Superior temporal gyrus (tissue), 1 donor: ENCODE results near the gene TACR2.

Experiments
- DNase-seq: peaks from one replicate; pipeline ENCODE4 v3.0.0-alpha.2; 2016; ENCODE audit errors: extremely low spot score

TACR2 gene

DNA sequence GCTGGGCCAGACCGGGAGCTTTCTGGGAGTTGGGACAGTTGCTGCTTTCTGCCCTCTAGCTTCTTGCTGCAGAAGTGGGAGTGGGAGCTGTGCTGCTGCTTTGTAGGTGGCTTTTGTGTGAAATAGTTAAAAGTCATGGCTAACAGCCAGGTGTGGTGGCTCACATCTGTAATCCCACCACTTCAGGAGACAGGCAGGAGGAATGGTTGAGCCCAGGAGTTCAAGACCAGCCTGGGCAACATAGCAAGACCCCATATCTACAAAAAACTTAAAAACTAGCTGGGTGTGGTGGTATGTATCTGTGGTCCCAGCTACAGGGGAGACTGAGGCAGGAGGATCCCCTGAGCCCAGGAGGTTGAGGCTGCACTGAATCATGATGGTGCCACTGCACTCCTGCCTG is 13.7 kb downstream of the TACR2 start:
- no peak for DNase-seq

DNA sequence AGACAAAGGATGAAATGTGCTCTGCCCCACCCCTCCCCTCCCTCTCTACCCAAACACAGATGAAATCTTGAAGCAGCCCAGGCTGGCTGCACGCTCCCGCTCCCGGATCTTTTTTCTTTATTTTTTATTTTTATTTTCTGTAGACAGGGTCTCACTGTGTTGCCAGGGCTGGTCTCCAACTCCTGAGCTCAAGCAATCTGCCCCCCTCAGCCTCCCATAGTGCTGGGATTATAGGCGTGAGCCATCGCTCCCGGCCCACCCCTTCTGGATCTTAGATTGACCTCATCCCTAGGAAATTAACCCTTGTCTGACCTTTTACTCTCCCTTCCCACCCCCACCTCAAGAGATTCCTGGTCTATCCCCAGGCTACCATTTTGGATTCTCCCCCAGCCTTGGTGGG is 14.3 kb downstream of the TACR2 start:
- no peak for DNase-seq

DNA sequence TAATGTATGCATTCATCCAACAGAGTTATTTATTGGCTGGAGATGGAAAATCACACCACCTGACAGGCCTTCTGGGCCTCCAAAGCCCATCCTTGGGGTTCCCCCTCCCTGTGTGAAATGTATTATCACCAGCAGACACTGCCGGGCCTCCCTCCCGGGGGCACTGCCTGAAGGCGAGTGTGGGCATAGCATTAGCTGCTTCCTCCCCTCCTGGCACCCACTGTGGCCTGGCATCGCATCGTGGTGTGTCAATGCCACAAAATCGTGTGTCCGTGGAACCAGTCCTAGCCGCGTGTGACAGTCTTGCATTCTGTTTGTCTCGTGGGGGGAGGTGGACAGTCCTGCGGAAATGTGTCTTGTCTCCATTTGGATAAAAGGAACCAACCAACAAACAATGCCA is 15.3 kb downstream of the TACR2 start:
- DNase-seq = no peak

DNA sequence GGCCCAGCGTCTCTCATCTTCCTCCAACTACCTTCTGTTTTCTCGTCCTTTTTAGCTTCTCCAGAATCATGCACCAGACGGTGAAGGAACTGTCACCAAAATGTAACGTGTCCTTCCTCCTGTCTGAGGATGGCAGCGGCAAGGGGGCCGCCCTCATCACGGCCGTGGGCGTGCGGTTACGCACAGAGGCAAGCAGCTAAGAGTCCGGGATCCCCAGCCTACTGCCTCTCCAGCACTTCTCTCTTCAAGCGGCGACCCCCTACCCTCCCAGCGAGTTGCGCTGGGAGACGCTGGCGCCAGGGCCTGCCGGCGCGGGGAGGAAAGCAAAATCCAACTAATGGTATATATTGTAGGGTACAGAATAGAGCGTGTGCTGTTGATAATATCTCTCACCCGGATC is 15.8 kb downstream of the TACR2 start:
- no peak for DNase-seq

DNA sequence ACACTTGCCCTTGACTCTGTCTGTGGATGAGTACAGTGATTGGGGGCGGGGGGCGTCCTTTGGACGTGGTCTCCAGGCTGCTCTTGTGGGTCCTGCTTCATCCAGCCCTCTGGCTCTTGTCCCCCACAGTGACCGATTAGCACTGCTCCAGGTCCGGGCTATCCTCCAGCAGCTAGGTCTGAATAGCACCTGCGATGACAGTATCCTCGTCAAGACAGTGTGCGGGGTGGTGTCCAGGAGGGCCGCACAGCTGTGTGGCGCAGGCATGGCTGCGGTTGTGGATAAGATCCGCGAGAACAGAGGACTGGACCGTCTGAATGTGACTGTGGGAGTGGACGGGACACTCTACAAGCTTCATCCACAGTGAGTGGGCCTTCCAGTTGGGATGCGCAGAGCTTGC is 18.3 kb downstream of the TACR2 start:
- no peak for DNase-seq

DNA sequence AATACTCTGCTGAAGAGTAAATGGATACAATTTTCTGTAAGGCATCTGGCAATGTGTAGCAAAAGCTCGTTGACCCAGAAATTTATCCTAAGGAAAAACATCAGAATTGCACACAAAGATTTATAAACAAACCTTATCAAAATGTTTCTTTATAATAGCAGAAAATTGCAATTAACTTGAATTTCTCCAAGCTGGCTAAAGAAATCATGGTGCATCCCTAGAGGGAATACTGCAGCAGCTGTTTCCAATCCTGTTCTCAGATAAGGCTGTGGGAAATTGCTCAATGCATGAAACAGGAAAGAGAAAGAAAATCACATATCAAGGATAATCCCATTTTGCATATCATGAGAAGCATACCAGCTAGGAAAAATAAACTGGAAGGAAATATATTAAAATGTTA is 18.7 kb downstream of the TACR2 start:
- DNase-seq = no peak

DNA sequence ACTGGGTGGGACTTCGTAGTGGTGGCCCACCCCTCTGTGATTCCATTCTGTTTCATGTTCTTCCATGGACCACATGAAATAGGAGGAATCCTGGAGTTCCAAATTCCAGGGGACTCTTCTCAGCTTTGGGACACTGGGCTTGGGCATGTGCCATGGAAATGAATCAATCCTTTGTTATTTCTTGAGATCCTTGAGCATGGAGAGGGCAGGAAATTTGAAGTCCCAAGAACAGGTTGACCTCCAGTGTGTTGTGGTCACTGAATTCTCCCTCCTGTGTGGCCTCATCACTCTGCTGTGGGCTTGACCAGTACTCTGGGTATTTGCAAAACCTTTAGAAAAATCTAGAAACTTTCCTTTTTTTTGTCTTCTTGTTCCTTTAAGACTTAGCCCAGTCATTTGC is 22.7 kb downstream of the TACR2 start:
- no peak for DNase-seq

DNA sequence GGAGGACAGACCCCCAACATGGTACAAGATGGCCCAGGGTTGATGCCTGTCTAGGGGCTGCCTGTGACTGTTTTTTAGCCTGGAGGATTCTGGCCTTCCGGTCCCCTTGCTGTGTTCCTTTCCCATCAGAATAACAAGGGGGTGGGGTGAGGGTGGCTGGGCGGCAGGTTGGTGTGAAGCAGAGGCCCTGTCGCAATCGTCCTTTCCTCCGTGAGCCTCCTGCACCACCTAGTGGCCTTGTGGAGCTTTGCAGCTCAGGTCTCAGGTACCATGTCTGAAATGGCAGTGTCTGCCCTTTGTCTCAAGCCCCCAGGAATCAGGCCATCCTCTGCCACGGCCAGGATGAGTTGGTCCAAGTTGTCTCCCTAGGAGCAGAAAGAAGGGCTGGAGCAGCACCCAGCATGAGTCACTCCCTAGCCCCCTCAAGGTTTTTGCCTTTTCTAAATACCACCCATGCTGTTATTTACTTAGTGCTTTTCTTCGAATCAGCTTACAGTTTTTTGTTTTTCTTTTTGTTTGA is 24.2 kb downstream of the TACR2 start:
- peak; percentile 90 for DNase-seq

DNA sequence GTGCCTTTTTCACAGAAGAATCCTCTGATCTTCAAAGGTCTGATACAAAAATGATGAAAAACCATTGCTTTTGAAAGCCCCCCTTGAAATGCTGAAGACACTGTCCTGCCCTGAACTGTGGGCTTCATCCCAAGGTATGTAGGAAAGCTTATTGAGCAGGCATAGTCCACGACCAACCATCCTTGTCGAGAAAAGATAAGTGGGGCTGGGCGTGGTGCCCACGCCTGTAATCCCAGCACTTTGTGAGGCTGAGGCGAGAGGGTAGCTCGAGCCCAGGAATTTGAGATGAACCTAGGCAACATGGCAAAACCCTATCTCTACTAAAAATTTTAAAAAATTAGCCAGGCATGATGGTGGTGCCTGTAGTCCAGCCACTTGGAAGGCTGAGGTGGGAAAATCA is 25.6 kb downstream of the TACR2 start:
- DNase-seq = no peak

DNA sequence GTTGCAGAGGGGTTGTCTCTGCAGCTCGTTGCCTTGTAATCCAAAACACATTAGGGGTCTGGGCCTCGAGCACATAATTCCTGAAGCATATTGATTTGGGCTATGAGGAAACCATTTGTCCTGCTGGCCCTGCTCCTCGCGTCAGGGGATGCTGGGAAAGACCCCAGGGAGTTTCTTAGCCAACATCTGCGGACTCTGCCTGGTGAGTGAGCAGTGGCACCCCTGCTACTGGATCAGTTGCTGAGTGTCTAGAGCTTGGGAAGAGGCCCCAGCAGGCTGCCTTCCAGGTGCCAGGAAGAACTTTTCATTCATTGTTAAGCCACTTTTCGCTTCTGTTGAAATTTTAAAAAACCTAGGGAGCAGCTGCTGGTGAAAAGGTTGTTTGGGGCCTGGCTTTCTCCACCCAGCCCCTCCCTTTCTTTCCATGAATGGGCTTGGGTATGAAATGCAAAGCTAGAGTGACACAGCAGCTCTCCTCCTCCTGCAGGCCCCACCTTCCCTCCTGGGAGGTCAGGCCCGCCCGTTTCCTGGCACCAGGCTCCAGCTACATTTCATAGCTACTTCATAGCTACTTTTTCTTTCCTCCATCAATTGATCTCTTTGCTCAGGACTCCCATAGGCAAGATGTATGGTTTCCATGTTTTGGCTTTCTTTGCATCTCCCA is 26.8 kb downstream of the TACR2 start:
- no peak for DNase-seq

DNA sequence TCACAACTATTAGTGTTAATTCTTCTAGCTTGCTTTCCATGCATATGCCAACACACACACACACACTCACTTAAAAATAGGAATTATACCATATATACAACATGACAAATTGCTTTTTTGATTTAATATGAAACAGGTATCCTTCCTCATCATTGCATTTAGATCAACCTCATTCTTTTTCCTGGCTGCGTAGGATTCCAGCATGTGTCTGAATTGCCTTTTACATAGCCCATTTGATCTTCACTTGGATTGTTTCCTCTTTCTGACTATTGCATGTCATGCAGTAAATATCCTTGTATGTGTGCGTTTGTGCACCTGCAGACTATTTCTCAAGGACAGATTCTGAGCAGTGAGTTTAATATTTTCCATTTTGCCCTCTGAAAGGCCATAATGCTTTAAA is 28.2 kb downstream of the TACR2 start:
- DNase-seq = no peak

DNA sequence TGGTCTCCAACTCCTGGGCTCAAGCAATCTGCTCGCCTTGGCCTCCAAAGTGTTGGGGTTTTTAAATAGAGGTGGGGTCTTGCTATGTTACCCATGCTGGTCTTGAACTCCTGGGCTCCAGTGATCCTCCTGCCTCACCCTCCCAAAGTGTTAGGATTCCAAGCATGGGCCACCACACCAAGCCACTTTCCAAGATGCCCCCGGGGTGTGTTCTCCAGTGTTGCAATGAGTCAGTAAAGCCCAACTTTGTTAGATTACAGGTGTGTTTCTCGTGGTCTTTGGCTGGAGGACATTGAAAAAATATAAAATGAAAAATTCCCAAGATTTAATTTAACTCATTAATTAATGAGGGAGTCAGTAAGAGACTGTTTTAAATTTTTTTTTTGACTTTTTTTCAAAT is 29.2 kb downstream of the TACR2 start:
- no peak for DNase-seq

DNA sequence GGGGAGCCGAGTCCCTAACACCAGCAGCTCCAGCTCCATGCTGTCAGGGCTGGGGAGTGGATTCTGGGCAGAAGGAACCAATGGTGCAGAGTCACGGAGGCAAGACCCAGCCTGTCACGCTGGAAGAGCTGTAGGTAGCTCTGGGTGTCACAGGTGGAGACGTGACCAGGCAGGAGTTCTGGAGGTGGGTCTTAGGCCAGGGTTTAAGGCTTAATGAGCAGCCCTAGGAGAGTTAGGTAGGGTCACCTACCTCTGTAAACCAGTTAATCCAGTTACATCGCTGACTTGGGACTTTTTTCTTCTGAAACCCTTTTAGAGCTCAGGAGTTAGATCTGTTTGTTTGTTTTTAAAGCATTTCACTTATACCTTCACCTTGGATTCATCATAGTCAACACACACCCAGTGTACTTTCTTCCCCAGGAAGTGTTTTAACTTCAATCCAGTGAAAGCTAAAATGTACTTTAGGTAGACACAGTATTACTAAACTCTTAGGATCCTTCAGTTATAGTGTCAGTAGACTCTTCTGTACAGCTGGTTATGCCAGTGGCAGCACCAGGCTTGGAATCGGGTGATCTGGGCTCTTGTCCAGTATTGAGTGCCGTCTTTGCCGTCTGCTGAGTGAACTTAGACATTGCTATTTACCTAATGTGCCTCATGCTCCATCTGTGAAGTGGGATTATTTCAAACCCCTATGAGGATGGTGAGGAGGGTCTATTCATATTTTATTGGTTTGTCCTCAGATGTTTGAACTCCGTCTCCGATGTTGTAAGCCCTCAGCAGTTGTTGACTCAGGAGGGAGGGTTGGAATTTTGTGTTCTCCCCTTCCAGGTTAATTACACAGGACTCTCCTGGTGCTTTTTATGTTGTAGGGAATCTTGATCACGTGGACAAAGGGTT is 31.0 kb downstream of the TACR2 start:
- no peak for DNase-seq

DNA sequence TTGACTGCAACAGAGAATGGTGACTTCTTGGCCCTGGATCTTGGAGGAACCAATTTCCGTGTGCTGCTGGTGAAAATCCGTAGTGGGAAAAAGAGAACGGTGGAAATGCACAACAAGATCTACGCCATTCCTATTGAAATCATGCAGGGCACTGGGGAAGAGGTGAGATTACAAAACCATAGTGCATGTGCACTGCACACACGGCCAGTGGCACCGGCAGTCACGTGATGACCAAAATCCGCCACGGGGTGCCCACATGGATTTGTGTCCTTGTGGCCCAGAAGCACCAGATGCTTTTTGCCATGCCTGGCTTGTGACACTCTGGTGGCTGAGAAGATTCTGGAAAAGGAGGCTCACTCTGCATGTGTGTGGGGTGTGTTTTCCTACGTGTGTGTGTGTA is 32.4 kb downstream of the TACR2 start:
- DNase-seq = no peak

DNA sequence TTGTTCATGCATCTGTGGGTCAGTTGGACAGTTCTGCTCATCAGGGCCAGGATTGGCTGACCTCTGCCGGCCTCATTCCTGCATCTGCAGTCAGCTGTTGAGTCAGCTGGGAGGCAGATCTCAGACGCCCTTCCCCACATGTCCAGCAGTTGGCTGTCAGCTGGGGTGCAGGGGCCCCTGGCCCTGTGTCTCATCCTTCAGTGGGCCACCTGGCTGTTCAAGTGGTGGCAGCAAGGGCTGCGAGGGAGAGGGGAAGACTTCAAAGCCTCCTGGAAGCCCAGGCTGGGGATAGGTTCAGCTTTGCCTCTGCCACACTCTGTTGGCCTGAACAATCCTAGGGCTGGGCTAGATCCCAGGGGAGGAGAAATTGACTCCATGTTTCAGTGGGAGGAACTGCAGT is 33.2 kb downstream of the TACR2 start:
- no peak for DNase-seq

DNA sequence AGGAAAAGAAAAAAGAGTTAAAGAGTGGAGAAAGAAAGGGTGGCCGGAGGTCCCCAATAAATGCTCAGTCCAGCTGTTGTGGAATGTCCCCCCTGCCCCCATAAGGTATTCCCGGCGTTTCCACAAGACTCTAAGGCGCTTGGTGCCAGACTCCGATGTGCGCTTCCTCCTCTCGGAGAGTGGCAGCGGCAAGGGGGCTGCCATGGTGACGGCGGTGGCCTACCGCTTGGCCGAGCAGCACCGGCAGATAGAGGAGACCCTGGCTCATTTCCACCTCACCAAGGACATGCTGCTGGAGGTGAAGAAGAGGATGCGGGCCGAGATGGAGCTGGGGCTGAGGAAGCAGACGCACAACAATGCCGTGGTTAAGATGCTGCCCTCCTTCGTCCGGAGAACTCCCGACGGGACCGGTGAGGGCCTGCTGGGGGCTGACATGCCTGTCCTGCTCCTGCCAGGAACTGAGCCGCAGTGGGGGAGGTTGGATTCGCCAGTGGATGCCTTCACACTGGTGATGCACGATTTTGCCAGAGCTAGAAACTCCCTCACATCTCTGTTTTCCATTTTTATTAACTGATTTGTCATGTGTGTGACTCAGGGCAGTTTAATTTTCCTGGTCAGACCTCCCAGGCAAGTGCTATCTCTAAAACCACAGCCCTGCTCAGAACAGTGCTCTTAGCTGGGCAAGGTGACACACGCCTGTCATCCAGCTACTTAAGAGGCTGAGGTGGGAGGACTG is 34.2 kb downstream of the TACR2 start:
- no peak for DNase-seq

DNA sequence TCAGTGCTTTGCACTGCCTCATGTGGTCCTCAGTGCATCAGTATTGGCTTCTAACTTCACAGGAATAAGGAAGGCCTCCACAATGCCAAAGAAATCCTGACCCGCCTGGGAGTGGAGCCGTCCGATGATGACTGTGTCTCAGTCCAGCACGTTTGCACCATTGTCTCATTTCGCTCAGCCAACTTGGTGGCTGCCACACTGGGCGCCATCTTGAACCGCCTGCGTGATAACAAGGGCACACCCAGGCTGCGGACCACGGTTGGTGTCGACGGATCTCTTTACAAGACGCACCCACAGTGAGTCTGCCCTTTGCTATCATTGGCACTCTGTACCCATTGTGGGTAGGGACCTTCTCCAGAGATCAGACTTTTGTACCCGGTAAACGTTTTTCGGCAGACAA is 36.9 kb downstream of the TACR2 start:
- no peak for DNase-seq

DNA sequence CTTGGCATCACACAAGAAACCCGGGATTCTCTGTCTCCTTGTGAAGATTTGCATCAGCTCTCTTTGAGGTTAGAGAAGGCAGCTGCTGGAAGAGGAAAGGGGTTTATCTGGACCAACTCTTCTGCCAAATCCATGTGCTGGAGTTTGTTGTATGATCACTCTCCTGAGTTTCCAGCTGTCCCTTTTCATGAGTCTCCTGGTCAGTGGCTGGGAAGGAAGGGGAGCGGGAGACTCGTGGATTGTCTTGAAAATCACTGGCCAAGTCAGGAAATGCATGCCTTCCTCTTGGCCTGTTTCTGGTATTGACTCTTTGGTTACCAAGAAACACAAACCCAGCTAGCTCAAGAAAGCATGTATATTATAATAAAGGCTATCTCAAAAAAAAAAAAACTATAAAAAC is 38.8 kb downstream of the TACR2 start:
- no peak for DNase-seq

DNA sequence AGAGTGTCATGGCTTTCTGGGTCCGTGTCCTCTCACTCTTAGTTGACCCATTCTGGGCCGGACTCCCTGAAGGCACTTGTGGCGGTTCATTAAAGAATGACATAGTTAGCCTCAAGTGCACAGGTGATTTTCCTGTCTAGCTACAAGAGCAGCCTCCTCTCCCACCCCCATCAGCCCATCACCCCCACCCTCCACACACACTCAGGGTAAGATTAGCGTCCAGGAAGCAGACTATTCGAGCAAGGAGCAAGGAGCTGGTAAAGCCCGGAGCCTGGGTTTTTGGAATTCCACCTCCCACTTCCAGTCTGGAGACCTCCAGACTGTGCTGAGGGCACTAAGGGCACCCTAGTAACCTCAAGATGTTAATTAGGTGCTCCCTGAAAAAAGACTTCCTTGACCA is 39.5 kb downstream of the TACR2 start:
- DNase-seq = no peak

DNA sequence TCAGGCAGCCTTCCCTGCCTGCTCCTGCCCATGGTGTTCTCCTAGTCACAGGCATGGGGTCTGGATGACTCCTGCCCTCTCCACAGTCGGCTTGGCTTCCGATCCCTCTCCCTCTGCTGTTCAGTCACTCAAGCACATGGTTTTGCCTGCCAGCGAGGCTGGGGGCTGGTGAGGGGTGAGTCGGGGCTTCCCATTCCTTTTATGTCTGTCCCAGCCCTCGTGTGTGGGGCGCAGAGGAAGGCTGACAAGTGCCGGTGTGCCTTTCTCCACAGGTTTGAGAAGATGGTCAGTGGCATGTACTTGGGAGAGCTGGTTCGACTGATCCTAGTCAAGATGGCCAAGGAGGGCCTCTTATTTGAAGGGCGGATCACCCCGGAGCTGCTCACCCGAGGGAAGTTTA is 40.1 kb downstream of the TACR2 start:
- no peak for DNase-seq

DNA sequence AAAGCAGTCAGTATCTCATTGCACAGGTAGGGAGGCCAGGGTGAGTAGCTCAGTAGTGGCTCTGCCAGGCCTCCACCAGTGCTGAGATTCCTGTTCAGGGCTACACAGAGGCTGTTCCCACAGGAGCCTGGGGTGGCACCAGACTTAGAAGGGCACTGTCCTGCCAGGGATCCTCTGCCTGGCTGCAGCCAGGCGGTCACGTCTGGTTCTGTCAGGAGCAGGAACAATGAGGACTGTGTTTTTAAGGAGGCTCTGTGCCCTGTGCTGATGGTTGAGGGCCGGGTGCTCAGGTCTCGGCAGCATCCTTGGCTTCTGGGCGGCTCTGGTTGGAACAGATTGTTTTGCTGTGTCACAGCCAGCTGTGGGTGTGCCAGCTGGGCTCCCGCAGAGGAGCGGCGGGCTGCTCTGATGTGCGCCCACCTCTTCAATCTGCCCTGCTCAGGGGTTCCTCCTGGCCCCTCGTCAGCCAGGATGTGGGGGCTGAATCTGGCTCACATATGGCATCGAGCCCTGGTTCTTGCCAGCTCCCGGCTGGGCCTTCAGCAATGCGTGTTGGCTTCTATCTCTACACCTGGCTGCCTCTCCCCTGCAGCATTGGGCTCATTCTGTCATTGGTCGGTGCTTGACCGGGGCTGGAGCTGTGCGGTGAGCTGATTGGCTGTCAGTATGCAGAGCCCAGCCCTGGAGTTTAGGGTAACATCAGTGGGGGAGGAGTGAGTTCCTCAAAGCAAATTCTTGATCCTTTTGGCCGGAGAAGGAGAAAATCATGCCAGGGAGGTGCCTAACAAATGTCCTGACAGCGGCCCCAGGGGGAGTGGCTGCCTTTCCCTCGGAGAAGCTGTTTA is 41.2 kb downstream of the TACR2 start:
- peak; percentile 62 for DNase-seq

DNA sequence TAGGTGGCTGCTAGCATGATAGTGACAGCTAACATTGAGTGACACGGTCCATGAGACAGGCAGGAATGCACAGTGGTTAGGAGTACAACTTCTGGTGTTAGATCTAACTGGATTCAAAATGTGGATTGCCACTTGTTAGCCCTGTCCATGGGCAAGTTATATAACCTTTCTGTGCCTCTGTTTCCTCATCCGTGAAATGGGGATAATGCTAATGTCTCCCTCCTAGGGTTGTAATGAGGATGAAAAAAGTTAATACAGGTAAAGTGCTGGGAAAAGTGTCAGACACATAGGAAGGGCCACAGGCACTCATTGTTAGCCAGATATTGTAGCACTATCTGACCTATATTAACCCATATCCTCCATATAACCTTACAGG is 41.8 kb downstream of the TACR2 start:
- no peak for DNase-seq
